ENCODE measurements around the gene PTPRT. TPM values are rescaled to one million over a fixed set of nuclear protein-coding genes. Genes with fewer than 3 reads are reported as not detected.
A peak's percentile ranks its signal among the peaks of the same experiment; 100 is the strongest.

The PTPRT gene
- total and polyA plus RNA-seq, 2 experiments from 2014 or later = not detected

GRCh38 chr20:43102394-43102793, 87.3 kb downstream of the PTPRT start:
- H3K27ac Mint-ChIP-seq = no peak overlapping the region
- peak; percentile 2 for DNase-seq (ENCODE audit: low spot score)

GRCh38 chr20:43096931-43097260, 92.8 kb downstream of the PTPRT start:
- Mint-ChIP-seq H3K4me3 (no peak overlapping the region), H3K27ac (no peak overlapping the region), H3K9me3 (peaks cover 96% of the 10 kb centered on the region), H3K4me1 (no peaks in the 10 kb centered on the region), H3K36me3 (ENCODE audit: low read depth) (peaks cover 29% of the 10 kb centered on the region), H3K27me3 (ENCODE audit: insufficient read depth, low read depth, poor library complexity) (no peaks in the 10 kb centered on the region)
- H3K36me3 ChIP-seq (ENCODE audit: insufficient read depth) = peaks cover 11% of the 10 kb centered on the region; the same call in 1 of the 2 replicates
- DNase-seq (ENCODE audit: low spot score) = no peak
- H4K20me1 ChIP-seq (replicated peaks; ENCODE audit: insufficient read depth) = no peaks in the 10 kb centered on the region
- no peaks in the 10 kb centered on the region for H3K79me2 ChIP-seq (replicated peaks; ENCODE audit: insufficient read depth)
- H3K27me3 ChIP-seq (ENCODE audit: insufficient read depth) = no peaks in the 10 kb centered on the region
- H3K9me2 ChIP-seq (ENCODE audit: insufficient read depth) = no peaks in the 10 kb centered on the region
- no peak for ATAC-seq
- no peak overlapping the region for H3K27ac ChIP-seq (ENCODE audit: low read depth)
- H3F3A ChIP-seq (replicated peaks; ENCODE audit: low read depth) = no peaks in the 10 kb centered on the region
- no peak for TF ChIP-seq POLR2AphosphoS5 (IDR thresholded peaks at IDR 0.05; ENCODE audit: low read depth)
- no peak for TF ChIP-seq STAT1 (IDR thresholded peaks at IDR 0.05; ENCODE audit: unreplicated experiment)
- TF ChIP-seq EZH2phosphoT487 (IDR thresholded peaks at IDR 0.05; ENCODE audit: unreplicated experiment) = no peak
- no peak for TF ChIP-seq NANOG (IDR thresholded peaks at IDR 0.05; ENCODE audit: borderline replicate concordance)
- H3K4me1 ChIP-seq (ENCODE audit: insufficient read depth) = no peaks in the 10 kb centered on the region
- H3K4me2 ChIP-seq = no peak overlapping the region
- H2AFZ ChIP-seq = no peak overlapping the region
- H3K4me3 ChIP-seq = no peak overlapping the region

More at GRCh38 chr20:43102394-43102793, 87.3 kb downstream of the PTPRT start:
- Mint-ChIP-seq H3K27me3 (ENCODE audit: insufficient read depth, low read depth, poor library complexity) (no peaks in the 10 kb centered on the region), H3K4me3 (no peak overlapping the region), H3K4me1 (no peaks in the 10 kb centered on the region), H3K9me3 (peaks cover 97% of the 10 kb centered on the region), H3K36me3 (ENCODE audit: low read depth) (peaks cover 19% of the 10 kb centered on the region)
- Histone ChIP-seq H3K4me3 (no peak overlapping the region), H3F3A (replicated peaks; ENCODE audit: low read depth) (no peaks in the 10 kb centered on the region), H3K79me2 (replicated peaks; ENCODE audit: insufficient read depth) (no peaks in the 10 kb centered on the region), H3K27me3 (ENCODE audit: insufficient read depth) (no peaks in the 10 kb centered on the region), H3K9me2 (ENCODE audit: insufficient read depth) (no peaks in the 10 kb centered on the region), H3K4me1 (ENCODE audit: insufficient read depth) (no peaks in the 10 kb centered on the region), H2AFZ (no peak overlapping the region), H3K4me2 (no peak overlapping the region), H3K27ac (ENCODE audit: low read depth) (no peak overlapping the region), H3K36me3 (ENCODE audit: insufficient read depth) (0 out of 2 replicates have a peak, but pooled peaks cover 3% of the 10 kb centered on the region), H4K20me1 (replicated peaks; ENCODE audit: insufficient read depth) (no peaks in the 10 kb centered on the region)
- peak; percentile 56; the same call in 2 of the 3 replicates for ATAC-seq
- TF ChIP-seq ZNF331 (CRISPR knock-in tag; IDR thresholded peaks at IDR 0.05; ENCODE audit: low read depth) (no peak), CREB1 (CRISPR knock-in tag; IDR thresholded peaks at IDR 0.05; ENCODE audit: low read depth) (no peak), CTCF (conservative IDR thresholded peaks at IDR 0.05; ENCODE audit: low read depth in 2 of 2) (0 out of 4 replicates have a peak, but pooled peaks of 1 of the 2 experiments have one; percentile 22)

GRCh38 chr20:43096126-43096930, 93.4 kb downstream of the PTPRT start:
- Histone ChIP-seq H3K4me1 (ENCODE audit: insufficient read depth) (no peaks in the 10 kb centered on the region), H3K9me2 (ENCODE audit: insufficient read depth) (no peaks in the 10 kb centered on the region), H3K36me3 (ENCODE audit: insufficient read depth) (peaks cover 11% of the 10 kb centered on the region; the same call in 1 of the 2 replicates), H3K4me2 (no peak overlapping the region), H3K4me3 (no peak overlapping the region), H3K27me3 (ENCODE audit: insufficient read depth) (no peaks in the 10 kb centered on the region), H3K79me2 (replicated peaks; ENCODE audit: insufficient read depth) (no peaks in the 10 kb centered on the region), H3K27ac (ENCODE audit: low read depth) (no peak overlapping the region), H4K20me1 (replicated peaks; ENCODE audit: insufficient read depth) (no peaks in the 10 kb centered on the region), H2AFZ (no peak overlapping the region), H3F3A (replicated peaks; ENCODE audit: low read depth) (no peaks in the 10 kb centered on the region)
- H3K27ac Mint-ChIP-seq = no peak overlapping the region
- ATAC-seq (no peak), DNase-seq (ENCODE audit: low spot score) (no peak)
- no peaks in the 10 kb centered on the region for H3K27me3 Mint-ChIP-seq (ENCODE audit: insufficient read depth, low read depth, poor library complexity)
- peaks cover 96% of the 10 kb centered on the region for H3K9me3 Mint-ChIP-seq
- peaks cover 28% of the 10 kb centered on the region for H3K36me3 Mint-ChIP-seq (ENCODE audit: low read depth)
- H3K4me3 Mint-ChIP-seq = no peak overlapping the region
- H3K4me1 Mint-ChIP-seq = no peaks in the 10 kb centered on the region
- TF ChIP-seq ZNF462 (CRISPR knock-in tag; IDR thresholded peaks at IDR 0.05) (no peak), ZNF331 (CRISPR knock-in tag; IDR thresholded peaks at IDR 0.05; ENCODE audit: low read depth) (no peak), POLR2AphosphoS5 (IDR thresholded peaks at IDR 0.05; ENCODE audit: low read depth) (no peak)
